Kidney glomerular epithelial cell (primary cell): ENCODE results near the gene DDX59.

Experiments
- DNase-seq: peaks from one replicate; lab custom pipeline; 2025; lab: John Stamatoyannopoulos, UW

The DDX59 gene

GRCh38 chr1:200629876-200630514 is 39.7 kb downstream of the DDX59 start:
- no peak for DNase-seq

GRCh38 chr1:200628223-200628881 is 41.4 kb downstream of the DDX59 start:
- no peak for DNase-seq

GRCh38 chr1:200627575-200628222 is 42.0 kb downstream of the DDX59 start:
- no peak for DNase-seq

GRCh38 chr1:200626853-200627534 is 42.7 kb downstream of the DDX59 start:
- DNase-seq: no peak

- no peak for DNase-seq
Observed at GRCh38 chr1:200625381-200625824, 44.3 kb downstream of the DDX59 start.

GRCh38 chr1:200624679-200625335 is 44.9 kb downstream of the DDX59 start:
- no peak for DNase-seq

- DNase-seq: peak; percentile 88
Observed at GRCh38 chr1:200620273-200621131, 49.2 kb downstream of the DDX59 start, which contains the start of gene KIF14. TSS of gene KIF14 (minus strand) at chr1:200620751. CDS start at chr1:200618723, 2,028 bp downstream.

GRCh38 chr1:200619894-200620272 is 49.8 kb downstream of the DDX59 start:
- no peak for DNase-seq

- no peak for DNase-seq
Observed at GRCh38 chr1:200610846-200611245, 58.9 kb downstream of the DDX59 start.

GRCh38 chr1:200602632-200603031 is 67.1 kb downstream of the DDX59 start:
- no peak for DNase-seq
